ENCODE results near the gene DCDC1. TPM values are rescaled to one million over a fixed set of nuclear protein-coding genes. Genes with fewer than 3 reads are reported as not detected.

Gene DCDC1
- polyA plus RNA-seq, 1 donor: 6.9 TPM

- DNase-seq: no peak
These were observed 137.9 kb downstream of the DCDC1 start for GRCh38 chr11:31231601-31232000.

GRCh38 chr11:31218847-31219246 lies 150.7 kb downstream of the DCDC1 start:
- DNase-seq: no peak

DNA sequence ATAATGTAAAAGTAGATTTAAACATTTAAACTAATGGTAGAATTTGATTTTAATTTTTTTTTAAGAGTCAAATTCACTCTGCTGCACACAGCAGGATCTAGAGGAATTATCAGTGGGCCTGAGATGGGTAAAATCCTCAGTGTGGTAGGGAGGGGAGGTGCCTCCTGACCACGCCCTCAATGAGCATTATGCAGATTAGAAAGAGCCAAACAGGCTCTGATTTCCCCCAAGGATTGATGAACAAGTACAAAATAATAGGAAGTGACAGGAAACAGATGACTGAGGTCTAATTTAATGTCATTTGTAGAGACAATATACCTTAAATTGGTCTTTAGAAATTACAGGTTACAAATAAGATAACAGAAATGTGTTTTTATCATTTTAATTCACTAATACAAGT lies 155.2 kb downstream of the DCDC1 start:
- no peak for DNase-seq

GRCh38 chr11:31199378-31199777 lies 170.2 kb downstream of the DCDC1 start:
- peak; percentile 0 for DNase-seq

DNA sequence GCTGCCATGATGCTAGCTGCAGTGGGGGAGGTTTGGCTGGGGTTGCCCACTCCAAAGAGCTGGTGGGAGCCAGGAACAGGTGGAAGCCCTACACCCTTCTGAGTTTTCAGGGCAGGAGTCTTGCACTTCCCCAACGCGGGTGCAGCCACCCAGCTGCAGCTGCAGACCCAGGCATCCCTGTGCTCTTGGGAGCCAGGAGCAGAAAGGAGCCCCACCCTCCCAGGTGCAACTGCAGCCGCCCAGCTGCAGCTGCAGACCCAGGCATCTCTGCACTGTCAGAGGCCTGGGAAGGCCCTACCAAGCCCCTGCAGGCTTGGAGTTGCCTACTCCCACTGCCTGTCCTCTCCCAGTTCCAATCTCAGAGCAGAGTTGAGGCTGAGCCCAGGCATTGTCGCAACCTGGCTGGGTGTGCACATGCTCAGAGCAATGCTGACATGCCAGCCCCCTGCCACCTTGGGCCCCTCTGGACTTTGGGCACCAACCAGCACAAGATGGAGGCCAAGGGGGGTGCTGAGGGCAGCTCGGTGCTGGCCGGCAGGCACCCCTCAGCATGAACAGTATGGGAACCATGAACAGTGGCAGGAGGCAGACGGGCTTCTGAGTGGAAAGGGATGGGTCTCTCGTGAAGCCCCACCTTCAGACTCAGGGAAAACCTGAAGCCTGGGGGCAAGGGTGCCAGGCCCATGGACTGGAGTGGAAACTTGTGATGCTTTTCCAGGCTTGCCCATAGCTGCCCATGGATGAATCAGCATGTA lies 195.4 kb downstream of the DCDC1 start:
- no peak for DNase-seq

- DNase-seq: no peak
These were observed 208.8 kb downstream of the DCDC1 start for GRCh38 chr11:31160504-31161422.

GRCh38 chr11:31150841-31151240 lies 218.7 kb downstream of the DCDC1 start:
- DNase-seq: no peak

- DNase-seq: no peak
These were observed 219.5 kb downstream of the DCDC1 start for GRCh38 chr11:31150011-31150410.

DNA sequence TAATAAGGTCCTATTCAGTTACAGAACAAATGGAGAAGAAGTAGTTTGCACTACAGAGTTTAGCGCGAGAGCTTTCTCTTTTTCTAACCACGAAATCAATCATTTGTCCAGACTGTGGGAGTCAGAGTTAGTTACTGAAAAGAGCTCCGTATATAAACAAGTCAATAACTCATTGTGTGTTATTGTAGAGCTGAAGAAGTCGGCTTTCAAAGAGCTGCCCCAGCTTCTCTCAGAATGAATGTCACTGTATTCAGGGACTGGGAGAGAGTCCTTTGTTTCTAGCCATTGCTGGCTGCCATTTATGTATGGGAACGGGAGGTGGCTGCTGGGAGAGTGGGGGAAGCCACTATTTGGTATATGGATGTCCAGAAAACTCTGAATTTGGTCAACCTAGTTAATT lies 227.8 kb downstream of the DCDC1 start:
- peak; percentile 50 for DNase-seq

- no peak for DNase-seq
These were observed 230.1 kb downstream of the DCDC1 start for GRCh38 chr11:31139479-31139878.

DNA sequence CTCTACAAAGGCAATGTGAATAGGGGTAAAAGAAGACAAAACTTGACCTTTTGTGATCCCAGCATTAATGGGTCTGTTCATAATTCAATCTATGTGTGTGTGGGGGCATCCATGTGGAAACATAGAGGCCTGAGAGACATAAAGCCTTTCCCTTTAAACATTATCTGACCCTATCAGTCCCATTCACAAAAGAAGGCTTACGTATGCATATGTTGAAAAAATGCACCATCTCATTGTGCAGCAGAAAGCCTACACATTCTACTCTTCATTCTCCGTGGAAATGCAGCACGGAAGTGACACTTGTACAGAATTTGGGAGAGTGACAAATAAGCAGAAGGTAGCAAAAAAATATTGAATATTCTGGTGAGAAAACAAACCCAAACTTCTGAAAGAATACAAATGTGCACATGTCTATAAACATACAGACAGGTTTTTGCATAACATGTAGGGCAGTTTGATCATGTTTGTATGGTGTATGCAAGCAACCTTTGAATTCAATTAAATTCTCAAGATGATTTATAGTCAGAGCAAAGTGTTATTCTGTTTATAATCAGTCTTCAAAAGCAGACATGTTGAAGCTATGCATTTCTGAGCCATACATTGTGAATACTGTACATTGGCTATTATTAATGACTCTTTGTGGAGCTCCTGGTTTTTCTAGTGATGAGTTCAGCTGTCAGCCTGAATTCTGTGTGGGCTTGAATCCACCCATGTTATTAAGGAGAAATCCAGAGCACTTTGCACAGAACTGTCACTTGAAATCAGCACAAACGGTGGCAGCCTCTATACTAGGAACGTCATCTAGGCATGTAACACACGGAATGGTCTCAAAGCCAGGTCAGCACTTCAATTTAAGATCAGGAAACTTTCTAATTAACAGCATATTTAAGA lies 236.8 kb downstream of the DCDC1 start:
- no peak for DNase-seq

DNA sequence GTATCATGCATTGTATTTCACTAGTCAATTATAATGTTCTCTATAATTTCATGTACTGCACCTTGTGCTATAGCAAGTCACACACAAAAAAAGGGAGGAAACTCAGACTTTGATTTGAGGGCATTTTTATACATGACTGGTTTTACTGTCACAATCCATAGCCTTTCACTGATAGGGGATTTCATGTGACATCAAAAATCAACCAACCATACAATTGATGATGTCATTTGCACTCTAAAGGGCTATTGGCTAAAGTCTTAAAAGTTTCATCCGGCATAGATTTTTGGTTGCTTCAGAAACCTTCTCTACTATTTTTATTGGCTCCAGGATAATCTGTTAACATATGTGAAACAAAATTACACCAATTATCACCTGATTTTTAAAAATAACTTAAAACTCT lies 237.8 kb downstream of the DCDC1 start:
- DNase-seq: no peak

DNA sequence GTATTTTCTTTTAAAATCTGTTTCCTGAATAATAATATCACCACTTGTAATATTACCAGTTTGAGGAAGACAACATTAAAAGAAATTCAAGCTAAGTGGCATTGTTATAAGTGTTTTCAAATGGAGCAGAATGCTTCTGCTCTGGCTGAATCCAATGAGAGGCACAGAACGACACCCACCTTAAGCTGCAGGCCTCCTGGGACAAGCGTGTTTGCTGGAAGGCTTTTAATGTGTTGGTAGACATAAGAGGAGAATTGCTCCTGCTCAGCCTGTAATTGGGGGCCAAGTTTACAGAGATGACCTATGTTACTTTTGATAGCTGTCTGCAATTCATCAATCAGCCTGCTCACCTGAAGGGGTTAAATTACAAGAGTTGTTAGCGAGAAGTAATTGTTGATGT lies 242.2 kb downstream of the DCDC1 start:
- DNase-seq: no peak

- DNase-seq: no peak
These were observed 249.1 kb downstream of the DCDC1 start for GRCh38 chr11:31120428-31120827.

GRCh38 chr11:31118566-31118965 lies 251.0 kb downstream of the DCDC1 start:
- no peak for DNase-seq

DNA sequence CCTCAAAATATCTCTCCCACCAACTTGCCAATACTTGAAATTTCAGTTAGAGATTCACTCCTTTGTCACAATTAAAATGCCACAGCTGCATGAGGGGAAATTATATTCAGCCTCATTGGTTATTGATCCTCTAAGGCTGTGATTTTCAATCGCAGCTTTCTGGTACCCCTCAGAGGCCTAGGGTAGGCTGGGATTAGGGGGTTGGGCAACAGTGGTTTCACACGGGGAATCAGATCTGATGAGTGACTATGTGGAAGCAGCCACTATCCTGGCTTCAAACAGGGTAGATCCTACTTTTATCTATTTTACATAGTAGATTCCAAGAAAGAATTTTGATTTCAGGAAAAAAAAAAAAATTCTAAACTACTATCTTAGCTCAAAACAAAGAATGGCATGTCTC lies 252.5 kb downstream of the DCDC1 start:
- no peak for DNase-seq

DNA sequence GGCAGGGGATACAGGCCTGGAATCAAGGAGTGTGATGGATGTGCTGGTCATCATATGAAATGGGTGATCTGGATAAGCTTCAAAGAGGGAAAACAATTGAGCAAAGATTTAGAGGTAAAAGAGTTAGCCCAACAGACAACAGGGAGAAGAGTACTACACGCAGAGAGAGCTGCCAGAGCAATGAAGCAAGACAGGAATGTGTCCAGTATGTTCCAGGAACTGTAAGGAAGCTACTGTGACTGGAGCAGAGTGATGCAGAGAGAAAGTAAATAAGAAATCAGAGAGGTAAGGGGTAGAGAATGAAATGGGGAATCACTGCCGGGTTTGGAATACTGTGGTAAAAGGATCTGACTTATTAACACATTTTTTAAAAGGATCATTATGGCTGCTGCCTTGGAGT lies 255.1 kb downstream of the DCDC1 start:
- no peak for DNase-seq

- DNase-seq: no peak
These were observed 258.7 kb downstream of the DCDC1 start for GRCh38 chr11:31110830-31111229.

- DNase-seq: no peak
These were observed 260.1 kb downstream of the DCDC1 start for GRCh38 chr11:31109446-31109845.

GRCh38 chr11:31107649-31108048 lies 261.9 kb downstream of the DCDC1 start:
- DNase-seq: no peak

DNA sequence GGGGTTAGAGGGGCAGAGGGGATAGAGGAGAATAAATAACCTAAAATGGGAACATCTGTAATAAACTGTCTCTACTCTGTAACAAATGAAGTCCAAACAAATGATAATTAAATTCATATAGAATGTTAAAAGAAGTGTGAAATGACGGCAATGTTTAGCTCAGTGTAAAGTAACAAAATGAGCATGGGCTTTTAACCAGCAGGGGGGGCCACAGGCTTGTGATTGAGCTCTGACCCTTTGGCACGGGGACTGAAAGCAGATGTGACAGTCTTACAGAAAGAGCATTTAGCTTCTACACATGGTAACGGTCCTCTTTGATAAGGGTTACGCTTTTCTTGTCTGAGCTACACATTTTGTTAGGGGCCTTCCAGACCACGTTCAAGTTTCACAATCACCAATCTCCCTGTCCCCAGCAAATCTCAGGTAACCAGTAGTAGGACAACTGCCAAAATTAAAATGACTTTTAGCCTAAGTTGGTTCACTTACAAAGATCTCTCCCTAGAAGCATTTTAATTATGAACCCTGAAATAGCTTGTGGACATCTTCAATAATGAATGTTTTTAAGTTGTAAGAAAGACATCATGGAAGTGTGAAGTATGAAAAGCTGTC lies 262.5 kb downstream of the DCDC1 start:
- DNase-seq: peak; percentile 51

DNA sequence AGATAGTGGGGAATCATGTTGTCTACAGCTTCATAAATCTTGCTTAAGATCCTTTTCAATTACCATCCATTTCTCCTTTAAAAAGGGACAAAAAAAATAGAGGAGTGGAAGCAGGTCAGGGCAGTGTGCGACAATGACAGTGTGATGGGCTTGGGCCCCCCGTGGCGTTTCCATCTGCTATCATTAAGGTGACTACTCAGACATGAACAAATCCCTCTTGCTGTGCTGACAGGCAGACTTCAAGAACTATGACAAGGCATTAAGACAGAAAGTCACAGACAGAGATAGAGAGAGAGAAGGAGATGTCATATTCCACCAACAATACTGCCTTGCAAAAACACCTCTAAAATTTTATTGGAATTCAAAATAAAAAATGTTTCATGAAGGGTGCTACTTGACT lies 263.2 kb downstream of the DCDC1 start:
- no peak for DNase-seq
